ENCODE data around the gene MVB12A.

The MVB12A gene

DNA sequence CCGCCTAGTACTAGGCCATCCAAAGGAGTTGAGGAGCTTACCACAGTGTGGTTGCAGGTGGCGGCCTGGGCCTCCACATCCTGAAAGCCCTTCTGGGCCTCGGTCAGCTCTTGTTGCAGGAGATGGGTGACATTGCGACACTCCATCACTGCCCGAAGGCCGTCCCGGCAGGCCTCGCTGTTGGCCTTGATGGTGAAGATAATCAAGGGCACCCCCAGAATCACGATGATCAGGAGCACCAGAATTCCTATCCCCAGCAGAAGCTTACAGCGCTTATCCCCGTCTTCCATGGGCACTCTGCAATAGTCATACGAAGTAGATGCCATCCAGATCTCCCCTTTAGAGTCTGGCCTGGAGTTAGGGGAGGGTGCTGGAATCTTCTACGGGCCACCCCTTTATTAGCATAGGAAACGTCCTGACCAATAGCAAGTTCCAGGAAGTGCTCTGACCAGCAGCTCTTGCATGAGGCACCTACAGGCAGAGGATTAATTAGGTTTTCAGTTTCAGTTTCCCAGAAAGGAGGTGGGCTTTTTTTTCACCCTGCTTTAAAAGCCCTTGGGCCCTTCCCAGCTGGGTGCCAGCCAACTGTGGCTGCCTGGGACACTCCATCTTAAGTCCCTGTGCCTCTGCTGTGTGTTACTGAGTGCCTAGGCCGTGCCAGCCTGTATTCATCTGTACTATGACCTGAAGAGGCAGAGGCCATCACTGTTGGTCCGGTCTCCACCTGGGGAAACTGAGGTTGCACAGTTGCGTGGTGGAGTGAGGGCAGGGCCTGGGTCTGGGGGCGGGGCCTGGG is 14.4 kb upstream of the MVB12A start, which contains the start of gene BST2:
TSS of gene BST2 (minus strand) at position 381 of the 796 bp plus-strand sequence. CDS start at position 326, 55 bp downstream.
- no peak for DNase-seq

GRCh38 chr19:17406046-17406886 is 13.6 kb upstream of the MVB12A start:
- DNase-seq, result no peak

DNA sequence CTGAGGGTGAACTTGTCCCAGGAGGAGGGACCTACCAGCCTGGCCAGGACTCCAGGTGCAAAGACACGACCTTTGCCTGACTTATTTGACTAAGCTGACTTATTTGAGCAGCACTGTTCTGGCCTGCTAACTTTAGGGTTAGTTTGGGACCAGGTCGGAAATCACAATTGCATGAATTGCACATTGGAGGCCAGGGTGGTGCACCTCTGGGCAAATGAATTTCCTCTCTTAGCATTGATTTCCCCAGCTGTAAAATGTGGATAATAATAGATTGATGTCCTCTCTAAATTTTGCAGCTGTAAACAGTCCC is 13.0 kb upstream of the MVB12A start:
- no peak for DNase-seq

GRCh38 chr19:17409990-17410389 is 9.9 kb upstream of the MVB12A start:
- no peak for DNase-seq

DNA sequence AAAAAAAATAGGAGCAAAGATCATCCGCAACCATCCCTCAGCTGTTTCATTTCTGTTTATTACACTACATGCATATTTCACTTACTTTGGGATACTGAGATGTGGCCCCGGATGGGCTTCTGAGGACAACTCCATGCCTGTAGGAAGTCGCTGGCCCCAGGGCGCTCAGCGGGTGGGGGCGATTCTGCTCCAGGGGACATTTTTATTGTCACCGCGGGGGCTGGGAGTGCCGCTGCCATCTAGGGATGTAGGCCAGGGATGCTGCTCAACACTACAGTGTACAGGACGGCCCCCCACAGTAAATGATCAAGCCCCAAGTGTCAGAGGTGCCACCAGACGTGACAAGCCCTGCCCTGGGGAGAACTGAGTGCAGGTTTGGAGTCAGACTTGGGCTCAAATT is 8.0 kb upstream of the MVB12A start:
- DNase-seq, result no peak

DNA sequence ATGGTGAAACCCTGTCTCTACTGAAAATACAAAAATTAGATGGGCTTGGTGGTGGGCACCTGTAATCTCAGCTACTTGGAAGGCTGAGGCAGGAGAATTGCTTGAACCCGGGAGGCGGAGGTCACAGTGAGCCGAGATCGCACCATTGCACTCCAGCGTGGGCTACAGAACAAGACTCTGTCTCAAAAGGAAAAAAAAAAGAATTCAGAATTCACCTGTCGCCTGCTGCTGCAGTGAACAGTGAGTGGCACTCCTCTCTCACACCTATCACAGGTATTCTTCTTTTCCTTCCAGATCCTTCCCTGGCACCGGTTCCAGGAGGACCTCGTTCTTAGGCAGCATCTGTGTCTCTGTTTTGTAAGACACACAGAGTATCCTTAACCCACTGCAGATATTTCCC is 5.8 kb upstream of the MVB12A start:
- DNase-seq, result no peak

DNA sequence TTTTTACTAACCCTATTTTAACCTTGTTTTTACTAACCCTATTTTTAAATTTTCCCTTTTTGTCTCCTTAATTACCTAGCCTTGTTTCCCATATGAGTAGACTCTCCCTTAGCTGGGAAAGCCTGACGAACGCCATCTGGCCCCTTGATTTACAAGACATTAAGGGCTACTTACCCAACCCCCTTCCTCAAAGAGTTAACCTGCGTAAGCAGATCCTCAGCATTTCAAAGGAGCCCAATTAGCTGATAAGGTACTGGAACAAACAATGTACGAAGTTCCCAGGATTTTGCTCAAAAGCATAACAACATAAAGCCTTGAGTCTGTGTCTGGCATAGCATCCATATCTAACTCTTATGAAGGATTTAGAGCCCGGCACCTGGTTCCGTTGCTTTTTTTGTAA is 4.7 kb upstream of the MVB12A start:
- no peak for DNase-seq

- DNase-seq, result no peak
Observed at GRCh38 chr19:17418710-17419109, 1.1 kb upstream of the MVB12A start.

GRCh38 chr19:17419154-17419620 is 660 bp upstream of the MVB12A start:
- no peak for DNase-seq

GRCh38 chr19:17420475-17420924 is 653 bp downstream of the MVB12A start:
- DNase-seq, result no peak

- no peak for DNase-seq
Observed at GRCh38 chr19:17421942-17422341, 2.1 kb downstream of the MVB12A start.

GRCh38 chr19:17423429-17424208 is 3.8 kb downstream of the MVB12A start:
- DNase-seq, result no peak

DNA sequence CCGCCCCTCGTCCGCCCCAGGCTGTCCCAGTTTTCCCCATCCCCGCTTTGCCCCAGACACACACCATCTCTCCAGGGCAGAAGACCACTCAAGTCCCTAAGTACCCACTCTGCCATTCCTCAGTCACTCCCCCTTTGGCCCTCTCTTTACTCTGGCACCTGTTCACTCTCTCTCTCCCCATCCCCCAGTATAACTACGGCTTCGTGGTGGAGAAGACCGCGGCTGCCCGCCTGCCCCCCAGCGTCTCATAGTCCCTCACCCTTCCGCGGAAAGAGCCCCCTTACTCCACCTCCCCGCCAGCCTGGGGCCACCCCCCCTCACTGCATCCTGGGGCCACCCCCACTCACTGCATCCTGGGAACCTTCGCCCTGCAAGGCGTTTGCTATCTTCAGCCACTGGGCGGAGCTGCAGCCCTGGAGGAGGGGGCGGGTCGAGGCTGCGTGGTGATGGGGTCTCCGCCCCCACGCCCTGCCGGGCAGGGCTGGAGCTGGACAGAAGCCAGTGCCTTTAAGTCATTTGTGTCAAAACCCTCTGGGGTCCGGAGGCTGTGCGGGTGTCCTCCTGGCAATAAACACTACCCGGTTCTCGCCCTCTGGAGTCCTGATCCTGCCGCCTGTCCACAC is 5.0 kb downstream of the MVB12A start:
- no peak for DNase-seq

DNA sequence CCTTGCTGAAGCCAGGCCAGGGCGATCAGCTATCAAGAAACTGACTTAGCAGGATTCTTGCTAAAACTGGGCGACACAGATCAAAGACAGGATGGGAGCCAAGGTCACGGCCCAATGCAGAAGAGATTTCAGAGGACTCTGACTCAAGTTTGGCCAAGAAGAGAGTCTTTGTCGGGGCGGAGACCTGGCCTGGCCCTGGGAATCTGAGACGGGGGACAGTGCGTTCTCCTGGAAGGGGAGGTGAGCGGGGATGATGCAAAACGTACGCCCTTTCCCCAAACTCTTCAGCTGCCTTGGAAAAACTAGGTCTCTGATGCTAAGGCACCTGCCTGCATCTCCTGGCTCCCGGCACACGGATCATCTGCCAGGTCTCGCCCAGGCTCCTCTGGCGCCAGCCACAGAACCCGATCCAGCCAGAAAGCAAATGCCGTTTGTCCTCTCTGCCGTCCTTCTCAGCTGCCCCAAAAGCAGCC is 9.8 kb downstream of the MVB12A start:
- DNase-seq, result no peak

DNA sequence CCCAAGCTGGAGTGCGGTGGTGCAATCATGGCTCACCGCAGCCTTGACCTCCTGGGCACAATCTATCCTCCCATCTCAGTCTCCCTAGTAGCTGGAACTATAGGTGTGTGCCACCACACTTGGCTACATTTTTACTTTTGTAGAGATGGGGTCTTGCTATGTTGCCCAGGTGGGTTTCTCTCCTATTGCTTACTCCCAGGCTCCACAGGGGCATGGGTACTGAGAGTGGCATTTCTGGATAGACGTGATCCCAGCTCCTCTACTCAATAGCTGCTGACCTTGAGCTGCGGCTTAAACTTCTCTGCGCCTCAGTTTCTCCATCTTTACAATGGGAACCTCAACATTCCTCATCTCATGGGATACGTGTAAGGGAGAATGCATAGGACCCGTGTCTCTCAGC is 11.6 kb downstream of the MVB12A start:
- DNase-seq, result no peak

- DNase-seq, result no peak
Observed at GRCh38 chr19:17435218-17435617, 15.4 kb downstream of the MVB12A start.

DNA sequence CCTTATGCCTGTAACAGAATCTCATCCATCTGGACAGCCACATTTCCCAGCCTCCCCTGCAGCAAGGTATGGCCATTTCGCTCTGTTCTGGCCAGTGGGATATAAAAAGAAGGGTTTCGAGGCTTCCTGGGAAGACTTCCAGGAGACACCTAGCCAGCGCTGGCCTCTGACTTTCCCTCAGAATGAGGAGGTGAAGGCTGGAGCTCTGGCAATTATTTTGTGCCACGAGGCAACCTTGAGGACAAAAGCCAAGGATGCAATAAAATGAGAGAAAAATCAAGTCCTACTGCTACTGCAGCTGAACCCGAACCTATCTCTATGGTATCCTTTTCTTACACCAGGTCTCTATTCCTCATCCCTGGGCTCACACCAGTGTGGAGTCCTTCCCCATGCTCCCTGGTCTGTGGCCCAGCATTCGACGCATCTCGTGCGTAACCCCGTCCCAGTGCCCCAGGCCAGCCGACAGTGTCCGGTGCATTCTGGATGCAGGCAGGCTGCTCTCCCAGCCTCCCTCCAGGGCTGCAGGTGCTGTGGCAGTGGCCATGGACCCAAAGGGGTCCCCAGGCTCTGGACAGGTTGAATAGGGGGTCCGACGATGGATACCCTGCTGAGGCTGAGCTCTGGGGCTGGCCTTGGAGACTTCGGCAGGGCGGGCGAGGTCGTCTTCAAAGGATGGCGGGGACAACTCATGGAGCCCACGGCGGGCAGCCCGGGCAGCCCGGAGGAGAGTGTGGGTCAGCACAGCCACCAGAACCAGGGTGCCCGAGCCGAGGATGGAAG is 16.4 kb downstream of the MVB12A start:
- no peak for DNase-seq

DNA sequence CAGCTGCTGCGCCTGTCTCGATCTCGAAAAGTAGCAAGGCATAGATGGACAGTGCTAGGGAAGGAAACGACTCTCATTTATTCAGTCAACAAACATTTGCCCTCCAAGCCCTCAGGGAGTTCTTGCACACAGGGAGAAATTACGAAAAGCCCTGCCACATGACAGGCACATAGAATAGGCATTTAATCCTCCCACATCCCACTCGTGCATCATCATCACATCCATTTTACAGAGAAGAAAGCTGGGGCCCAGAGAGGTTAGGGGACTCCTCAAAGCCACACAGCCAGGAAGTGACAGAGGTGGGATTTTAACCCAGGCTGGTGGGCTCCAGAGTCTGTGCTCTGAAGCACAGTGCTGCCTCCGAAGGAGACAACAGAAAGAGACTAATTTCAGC is 17.0 kb downstream of the MVB12A start:
- DNase-seq, result no peak

DNA sequence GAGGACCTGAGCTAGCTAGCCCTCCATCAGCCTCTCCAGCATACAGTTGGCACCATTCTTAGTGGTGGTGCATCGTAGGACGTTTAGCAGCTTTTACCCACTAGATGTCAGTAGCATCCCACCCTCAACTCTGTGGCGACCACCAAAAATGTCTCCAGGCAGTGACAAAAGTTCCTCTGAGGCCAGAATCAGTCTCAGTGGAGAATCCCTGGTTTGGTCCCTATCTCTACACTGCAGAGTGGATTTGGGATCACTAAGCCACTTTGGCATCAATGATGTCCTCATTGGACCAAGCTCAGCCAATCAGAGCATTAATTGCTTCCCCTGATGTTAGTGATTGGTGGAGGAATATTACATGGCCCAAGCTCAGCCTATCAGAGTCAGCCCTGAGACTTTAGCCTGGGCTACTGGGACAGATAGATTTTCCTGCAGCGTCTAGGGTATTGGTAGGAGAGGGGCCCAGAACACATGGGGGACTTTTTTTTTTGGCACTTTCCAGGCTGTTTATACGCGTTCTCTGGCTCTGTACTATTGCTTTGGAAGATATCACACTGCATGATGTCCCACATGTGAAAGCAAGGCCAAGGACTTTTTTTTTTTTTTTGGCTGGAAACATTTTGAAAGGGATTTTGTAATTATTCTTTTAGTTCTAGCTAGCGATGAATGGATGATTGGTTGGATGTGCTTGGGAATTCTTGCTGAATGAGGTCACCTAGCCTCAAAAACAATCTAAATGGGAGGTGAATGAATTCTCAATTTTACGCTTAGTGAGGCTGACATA is 21.6 kb downstream of the MVB12A start:
- no peak for DNase-seq

DNA sequence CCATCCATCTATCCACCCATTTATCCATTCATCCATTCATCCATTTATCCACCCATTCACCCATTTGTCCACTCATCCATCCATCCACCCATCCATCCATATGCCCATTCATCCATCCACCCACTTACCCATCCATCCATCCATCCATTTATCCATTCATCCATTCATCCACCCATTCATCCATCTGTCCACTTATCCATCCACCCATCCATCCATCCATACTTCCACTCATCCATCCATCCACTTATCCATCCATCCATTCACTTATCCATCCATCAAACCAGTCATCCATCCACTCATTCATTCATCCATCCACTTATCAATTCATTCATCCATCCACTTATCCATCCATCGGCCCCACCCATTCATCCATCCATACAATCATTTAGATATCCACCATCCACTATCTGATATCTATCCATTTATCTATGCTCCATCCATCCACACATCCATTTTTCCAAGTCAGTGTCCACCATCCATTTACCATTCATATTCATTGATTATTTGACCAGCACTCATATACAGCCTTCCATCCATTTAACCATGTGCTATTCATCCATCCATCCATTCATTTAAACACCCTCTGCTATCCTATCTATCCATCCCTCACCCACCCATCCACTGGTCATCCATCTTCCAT is 25.8 kb downstream of the MVB12A start:
- no peak for DNase-seq
